ENCODE results near the gene NMNAT3. TPM values are rescaled to one million over a fixed set of nuclear protein-coding genes. Genes with fewer than 3 reads are reported as not detected.

The NMNAT3 gene
- total RNA-seq, 1 experiment from 2014 or later, result 1.3 TPM

DNA sequence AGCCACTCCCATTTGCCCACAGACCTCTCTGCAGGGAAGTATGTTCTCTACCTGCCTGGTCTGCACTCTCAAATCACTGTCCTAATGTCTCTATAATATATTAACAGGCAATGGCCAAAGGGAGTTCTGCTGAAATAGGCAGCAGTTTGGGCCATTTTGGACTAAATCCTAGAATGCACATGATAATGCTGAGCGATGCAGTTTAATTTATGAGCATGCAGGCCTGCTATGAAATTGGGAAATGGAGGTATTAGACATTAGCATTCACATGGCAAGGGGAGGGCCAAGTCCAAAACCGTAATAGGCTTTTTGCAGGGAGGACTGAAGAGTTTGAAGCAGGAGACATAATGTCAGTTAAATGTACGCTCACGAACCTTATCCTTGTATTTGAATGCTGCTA lies 31.3 kb downstream of the NMNAT3 start:
- Histone ChIP-seq H3K23me2 (ENCODE audit: insufficient read length, low read depth, low read length, poor library complexity, severe bottlenecking) (no peaks in the 10 kb centered on the region), H2BK120ac (ENCODE audit: low read depth, low read length, poor library complexity, severe bottlenecking) (no peak overlapping the region), H2BK12ac (ENCODE audit: insufficient read length, low read depth, low read length) (no peak overlapping the region), H3K79me2 (ENCODE audit: insufficient read depth, low read length) (no peaks in the 10 kb centered on the region), H2AFZ (ENCODE audit: low read length) (no peak overlapping the region), H3T11ph (ENCODE audit: low read length) (no peak overlapping the region), H2BK5ac (ENCODE audit: insufficient read length, low read length) (no peak overlapping the region), H3K18ac (ENCODE audit: insufficient read length, low read depth, low read length) (no peak overlapping the region), H2BK20ac (ENCODE audit: low read depth, low read length, poor library complexity, severe bottlenecking) (no peak overlapping the region), H3K56ac (ENCODE audit: insufficient read length, low read depth, low read length) (no peak overlapping the region), H3K9me3 (ENCODE audit: control insufficient read depth, low read depth, low read length) (no peaks in the 10 kb centered on the region), H4K20me1 (ENCODE audit: control insufficient read depth, insufficient read depth, insufficient read length) (no peaks in the 10 kb centered on the region), H4K5ac (ENCODE audit: insufficient read length, low read depth, low read length) (no peak overlapping the region), H3K9ac (ENCODE audit: extremely low read depth, insufficient read length, low read length) (no peak overlapping the region), H2AK5ac (ENCODE audit: insufficient read length, low read length) (no peak overlapping the region), H2BK15ac (ENCODE audit: low read depth, low read length) (no peak overlapping the region), H4K8ac (replicated peaks; ENCODE audit: insufficient read length, low read depth, low read length) (no peak overlapping the region), H3K4me1 (ENCODE audit: insufficient read depth, low read length) (no peaks in the 10 kb centered on the region), H3K27ac (ENCODE audit: insufficient read length, low read depth, low read length) (no peak overlapping the region), H3K14ac (ENCODE audit: insufficient read depth, low read length) (no peak overlapping the region), H3K4ac (ENCODE audit: low read depth, low read length) (no peak overlapping the region), H3K79me1 (ENCODE audit: insufficient read depth, low read depth, low read length, poor library complexity, severe bottlenecking) (no peaks in the 10 kb centered on the region), H4K91ac (ENCODE audit: insufficient read length, low read depth, low read length) (no peak overlapping the region), H3K4me2 (ENCODE audit: insufficient read depth, insufficient read length, low read length) (no peak overlapping the region), H3K23ac (ENCODE audit: insufficient read length, low read depth, low read length) (no peak overlapping the region), H3K27me3 (ENCODE audit: insufficient read depth, low read length) (no peaks in the 10 kb centered on the region)
- no peak for DNase-seq
- TF ChIP-seq, protein P1, sequence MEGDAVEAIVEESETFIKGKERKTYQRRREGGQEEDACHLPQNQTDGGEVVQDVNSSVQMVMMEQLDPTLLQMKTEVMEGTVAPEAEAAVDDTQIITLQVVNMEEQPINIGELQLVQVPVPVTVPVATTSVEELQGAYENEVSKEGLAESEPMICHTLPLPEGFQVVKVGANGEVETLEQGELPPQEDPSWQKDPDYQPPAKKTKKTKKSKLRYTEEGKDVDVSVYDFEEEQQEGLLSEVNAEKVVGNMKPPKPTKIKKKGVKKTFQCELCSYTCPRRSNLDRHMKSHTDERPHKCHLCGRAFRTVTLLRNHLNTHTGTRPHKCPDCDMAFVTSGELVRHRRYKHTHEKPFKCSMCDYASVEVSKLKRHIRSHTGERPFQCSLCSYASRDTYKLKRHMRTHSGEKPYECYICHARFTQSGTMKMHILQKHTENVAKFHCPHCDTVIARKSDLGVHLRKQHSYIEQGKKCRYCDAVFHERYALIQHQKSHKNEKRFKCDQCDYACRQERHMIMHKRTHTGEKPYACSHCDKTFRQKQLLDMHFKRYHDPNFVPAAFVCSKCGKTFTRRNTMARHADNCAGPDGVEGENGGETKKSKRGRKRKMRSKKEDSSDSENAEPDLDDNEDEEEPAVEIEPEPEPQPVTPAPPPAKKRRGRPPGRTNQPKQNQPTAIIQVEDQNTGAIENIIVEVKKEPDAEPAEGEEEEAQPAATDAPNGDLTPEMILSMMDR (conservative IDR thresholded peaks at IDR 0.05), result no peak
- no CpG with 5 or more reads among the region's 4 CpGs for WGBS (ENCODE audit: extremely low coverage, insufficient read length, low lambda C conversion rate)
- Mint-ChIP-seq H3K9me3 (no peaks in the 10 kb centered on the region; a peak in 1 of 5 replicates), H3K27me3 (ENCODE audit: low read depth) (no peaks in the 10 kb centered on the region), H3K27ac (no peak overlapping the region), H3K4me1 (no peaks in the 10 kb centered on the region), H3K4me3 (no peak overlapping the region), H3K36me3 (ENCODE audit: insufficient read depth in 1 of 3, low read depth in 3 of 3) (no peaks in the 10 kb centered on the region; a peak in 1 of 7 replicates)
